ENCODE data around the gene SORD. TPM values are rescaled to one million over a fixed set of nuclear protein-coding genes. Genes with fewer than 3 reads are reported as not detected.
"Not testable (repeated sequence)": the region's sequence is repeated elsewhere in the genome, so short reads cannot be mapped to it uniquely, and the experiment has no call there.

Gene SORD
- total and polyA plus RNA-seq, 10 of the 15 experiments (the other 5 are each of a cell fraction or from before 2014, with no cell fraction given), result 7.5 to 51.6 (median 40.1) TPM

DNA sequence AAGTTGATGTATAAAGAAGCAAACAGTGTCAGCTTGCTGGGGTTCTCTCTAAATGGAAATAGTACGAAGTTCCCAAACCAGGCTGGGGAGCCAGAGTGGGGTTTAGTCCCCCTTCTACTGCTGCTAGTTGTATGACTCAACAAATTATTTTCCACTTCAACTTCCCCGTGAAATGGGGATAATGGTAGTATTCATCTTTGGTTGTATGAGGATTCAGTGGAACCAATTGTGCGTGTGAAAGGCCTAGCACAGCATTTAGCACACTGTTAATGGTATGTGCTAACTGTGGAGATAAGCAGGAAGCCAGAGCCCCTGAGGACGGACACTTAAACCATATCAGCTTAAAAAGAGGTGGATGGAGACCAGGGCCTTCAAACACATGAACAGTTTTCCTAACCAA, 4.2 kb downstream of the SORD start (continued):
- TF ChIP-seq, protein P1, sequence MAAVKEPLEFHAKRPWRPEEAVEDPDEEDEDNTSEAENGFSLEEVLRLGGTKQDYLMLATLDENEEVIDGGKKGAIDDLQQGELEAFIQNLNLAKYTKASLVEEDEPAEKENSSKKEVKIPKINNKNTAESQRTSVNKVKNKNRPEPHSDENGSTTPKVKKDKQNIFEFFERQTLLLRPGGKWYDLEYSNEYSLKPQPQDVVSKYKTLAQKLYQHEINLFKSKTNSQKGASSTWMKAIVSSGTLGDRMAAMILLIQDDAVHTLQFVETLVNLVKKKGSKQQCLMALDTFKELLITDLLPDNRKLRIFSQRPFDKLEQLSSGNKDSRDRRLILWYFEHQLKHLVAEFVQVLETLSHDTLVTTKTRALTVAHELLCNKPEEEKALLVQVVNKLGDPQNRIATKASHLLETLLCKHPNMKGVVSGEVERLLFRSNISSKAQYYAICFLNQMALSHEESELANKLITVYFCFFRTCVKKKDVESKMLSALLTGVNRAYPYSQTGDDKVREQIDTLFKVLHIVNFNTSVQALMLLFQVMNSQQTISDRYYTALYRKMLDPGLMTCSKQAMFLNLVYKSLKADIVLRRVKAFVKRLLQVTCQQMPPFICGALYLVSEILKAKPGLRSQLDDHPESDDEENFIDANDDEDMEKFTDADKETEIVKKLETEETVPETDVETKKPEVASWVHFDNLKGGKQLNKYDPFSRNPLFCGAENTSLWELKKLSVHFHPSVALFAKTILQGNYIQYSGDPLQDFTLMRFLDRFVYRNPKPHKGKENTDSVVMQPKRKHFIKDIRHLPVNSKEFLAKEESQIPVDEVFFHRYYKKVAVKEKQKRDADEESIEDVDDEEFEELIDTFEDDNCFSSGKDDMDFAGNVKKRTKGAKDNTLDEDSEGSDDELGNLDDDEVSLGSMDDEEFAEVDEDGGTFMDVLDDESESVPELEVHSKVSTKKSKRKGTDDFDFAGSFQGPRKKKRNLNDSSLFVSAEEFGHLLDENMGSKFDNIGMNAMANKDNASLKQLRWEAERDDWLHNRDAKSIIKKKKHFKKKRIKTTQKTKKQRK (IDR thresholded peaks at IDR 0.05; ENCODE audit: low read depth, low read length), result no peak
- TF ChIP-seq ATF7 (IDR thresholded peaks at IDR 0.05; ENCODE audit: low read depth), result no peak

DNA sequence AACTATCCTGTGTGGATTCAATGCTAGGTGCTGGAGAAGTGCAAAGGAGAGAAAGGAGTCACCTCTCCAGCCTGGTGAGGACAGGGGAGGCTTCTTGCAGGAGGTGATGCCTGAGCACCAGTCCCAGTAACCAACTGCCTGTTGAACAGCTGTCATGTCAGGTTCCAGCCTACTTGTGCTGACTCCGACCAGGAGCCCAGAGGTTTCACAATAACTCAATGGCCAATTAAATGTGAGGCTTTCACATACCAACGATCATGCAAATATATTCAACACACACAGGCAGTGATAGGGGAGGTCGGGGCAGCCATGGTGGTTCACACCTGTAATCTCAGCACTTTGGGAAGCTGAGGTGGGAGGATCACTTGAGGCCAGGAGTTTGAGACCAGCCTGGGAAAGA, 7.7 kb downstream of the SORD start:
- H3K79me2 ChIP-seq (ENCODE audit: control insufficient read depth, insufficient read depth, low read length), result no peaks in the 10 kb centered on the region; the same call in 1 of the 2 replicates
- CTCF ChIA-PET, result interaction anchor here (1.8 kb wide), 1 partner anchor 177 kb away, joined by 4 read pairs; no protein-coding TSS in a partner anchor
- intact Hi-C loops (cut with micrococcal nuclease; ENCODE audit: unreplicated experiment) (no loop called here), in situ Hi-C loops (cut with MboI) (no loop called here)
- SMC1A ChIA-PET (ENCODE audit: uncharacterized antibody, unreplicated experiment), result interaction anchor here (1.4 kb wide), 1 partner anchor 10 kb away, joined by 3 read pairs; no protein-coding TSS in a partner anchor
- no peak for TF ChIP-seq RUNX3 (IDR thresholded peaks at IDR 0.05; ENCODE audit: low read length)
- TF ChIP-seq FOXM1 (IDR thresholded peaks at IDR 0.05; ENCODE audit: low read depth, low read length), result no peak
- TF ChIP-seq ATF7 (IDR thresholded peaks at IDR 0.05; ENCODE audit: low read depth), result no peak
- TF ChIP-seq CBX3 (IDR thresholded peaks at IDR 0.05; ENCODE audit: borderline replicate concordance, low read depth), result no peak
- no peak for TF ChIP-seq KLF5 (IDR thresholded peaks at IDR 0.05; ENCODE audit: partially characterized antibody)
- TF ChIP-seq EZH2 (IDR thresholded peaks at IDR 0.05; ENCODE audit: borderline replicate concordance, control insufficient read depth, low read depth, low read length), result no peak
- no peak for TF ChIP-seq JUNB (IDR thresholded peaks at IDR 0.05)
- no peak for TF ChIP-seq ZSCAN29 (IDR thresholded peaks at IDR 0.05)
- TF ChIP-seq ZZZ3 (IDR thresholded peaks at IDR 0.05; ENCODE audit: control insufficient read depth, insufficient read length, low read depth), result no peak
- no peak for TF ChIP-seq TCF7 (IDR thresholded peaks at IDR 0.05; ENCODE audit: borderline replicate concordance)
- no peak for TF ChIP-seq IRF4 (IDR thresholded peaks at IDR 0.05; ENCODE audit: low read depth, low read length)
- no peak overlapping the region for H2AFZ ChIP-seq (ENCODE audit: control insufficient read depth, low read depth, low read length)
- H3K4me3 ChIP-seq, result no peak overlapping the region
- H3K4me1 ChIP-seq (ENCODE audit: control insufficient read depth, insufficient read depth, low read length), result no peaks in the 10 kb centered on the region
- DNase-seq (ENCODE audit: low read depth, low spot score), result no peak
- no peaks in the 10 kb centered on the region for H3K9me3 ChIP-seq (replicated peaks; ENCODE audit: control insufficient read depth, insufficient read depth, low read length)
- no peaks in the 10 kb centered on the region for H4K20me1 ChIP-seq (ENCODE audit: control insufficient read depth, insufficient read depth)
- POLR2A ChIA-PET, result no interaction called here
- BruUV-seq (replicated peaks), result no TSS peak
- H3K9ac ChIP-seq (ENCODE audit: control insufficient read depth, insufficient read depth, low read length), result no peak overlapping the region
- H3K36me3 ChIP-seq (ENCODE audit: control insufficient read depth in 2 of 2, insufficient read depth in 2 of 2, low read length in 1 of 2), result 0 out of 4 replicates have a peak, but pooled peaks cover 0 to 2% of the 10 kb centered on the region in 2 experiments
- no peak for FAIRE-seq
- ATAC-seq, result no peak
- RAD21 ChIA-PET (ENCODE audit: unreplicated experiment), result no interaction called here
- H3K27me3 ChIP-seq (replicated peaks in 1 of 2; ENCODE audit: control insufficient read depth in 2 of 2, insufficient read depth in 2 of 2, low read length in 1 of 2), result no peaks in the 10 kb centered on the region
- no peak overlapping the region for H3K27ac ChIP-seq (ENCODE audit: control insufficient read depth, insufficient read depth)
- 49% methylated on average over 3 of the region's 3 CpGs for whole genome bisulfite sequencing (ENCODE audit: insufficient coverage, insufficient replicate concordance, low lambda C conversion rate, missing lambda C conversion rate)
- H3K4me2 ChIP-seq (ENCODE audit: control insufficient read depth, insufficient read depth), result no peak overlapping the region

DNA sequence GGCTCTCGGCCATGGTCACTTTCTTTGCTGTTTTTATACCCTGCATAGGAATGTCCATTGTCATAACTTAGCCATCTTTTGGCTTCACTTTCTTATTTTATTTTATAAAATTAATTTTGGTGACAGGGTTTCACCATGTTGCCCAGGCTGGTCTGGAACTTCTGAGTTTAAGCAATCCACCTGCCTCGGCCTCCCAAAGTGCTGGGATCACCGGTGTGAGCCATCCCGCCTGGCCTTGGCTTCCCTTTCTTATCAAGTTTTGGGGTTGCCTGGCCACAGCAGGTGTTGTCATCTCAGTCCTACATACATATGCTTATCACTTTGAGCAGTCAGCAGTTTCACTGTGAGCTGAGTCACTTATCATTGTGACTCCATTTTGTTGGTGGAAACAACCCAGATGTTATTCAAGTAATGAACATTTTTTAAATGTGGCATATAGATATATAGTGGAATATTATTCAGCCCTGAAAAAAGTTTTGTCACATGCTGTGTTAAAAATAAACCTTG, 8.6 kb downstream of the SORD start:
- DNase-seq (ENCODE audit: low read depth, low spot score); intact Hi-C loops (cut with micrococcal nuclease; ENCODE audit: unreplicated experiment); H3K27me3 ChIP-seq (replicated peaks in 1 of 2; ENCODE audit: control insufficient read depth in 2 of 2, insufficient read depth in 2 of 2, low read length in 1 of 2); H3K27ac ChIP-seq (ENCODE audit: control insufficient read depth, insufficient read depth); in situ Hi-C loops (cut with MboI); H3K4me1 ChIP-seq (ENCODE audit: control insufficient read depth, insufficient read depth, low read length); BruUV-seq (replicated peaks); H2AFZ ChIP-seq (ENCODE audit: control insufficient read depth, low read depth, low read length); H3K9me3 ChIP-seq (replicated peaks; ENCODE audit: control insufficient read depth, insufficient read depth, low read length); H3K4me2 ChIP-seq (ENCODE audit: control insufficient read depth, insufficient read depth); H3K9ac ChIP-seq (ENCODE audit: control insufficient read depth, insufficient read depth, low read length); POLR2A ChIA-PET; SMC1A ChIA-PET (ENCODE audit: uncharacterized antibody, unreplicated experiment); H3K4me3 ChIP-seq; H3K79me2 ChIP-seq (ENCODE audit: control insufficient read depth, insufficient read depth, low read length); H3K36me3 ChIP-seq (ENCODE audit: control insufficient read depth in 2 of 2, insufficient read depth in 2 of 2, low read length in 1 of 2); ATAC-seq; FAIRE-seq; H4K20me1 ChIP-seq (ENCODE audit: control insufficient read depth, insufficient read depth); RAD21 ChIA-PET (ENCODE audit: unreplicated experiment): not testable (repeated sequence)
- 100% methylated on average over 3 of the region's 4 CpGs for WGBS (ENCODE audit: insufficient coverage, insufficient replicate concordance, low lambda C conversion rate, missing lambda C conversion rate)
- CTCF ChIA-PET, result interaction anchor here (0.6 to 0.7 kb wide), 2 partner anchors 352 to 1024 kb away, joined by 4 read pairs; no protein-coding TSS in a partner anchor

Data from GM12878 (cell line).